HFFc6 (cell line): ENCODE results near the gene ITGAD. TPM values are rescaled to one million over a fixed set of nuclear protein-coding genes. Genes with fewer than 3 reads are reported as not detected.

Experiments used
- DNase-seq: peaks from one replicate; pipeline ENCODE4 v3.0.0-alpha.2; 2018
- H3K27ac Mint-ChIP-seq: 2 replicates; pipeline ENCODE4 v1.8.0; 2020; ENCODE audit warnings: mild to moderate bottlenecking, mixed read lengths
- H3K27me3 Mint-ChIP-seq: 2 replicates; pipeline ENCODE4 v1.8.0; 2021; ENCODE audit warnings: mild to moderate bottlenecking, moderate library complexity, mixed read lengths; ENCODE audit not compliant: insufficient read depth
- H3K36me3 Mint-ChIP-seq: 2 replicates; pipeline ENCODE4 v1.8.0; 2021; ENCODE audit warnings: low read depth, mixed read lengths
- H3K4me1 Mint-ChIP-seq: 2 replicates; pipeline ENCODE4 v1.8.0; 2020; ENCODE audit warnings: low read depth, mixed read lengths
- H3K4me3 Mint-ChIP-seq: 2 replicates; pipeline ENCODE4 v1.8.0; 2020; ENCODE audit warnings: mild to moderate bottlenecking, moderate library complexity, mixed read lengths
- H3K9me3 Mint-ChIP-seq: 2 replicates; pipeline ENCODE4 v1.8.0; 2020; ENCODE audit warnings: mild to moderate bottlenecking, mixed read lengths
- CTCF ChIP-seq: fragments of 200-600 bp; sonication (generic); IDR thresholded peaks from 2 replicates; pipeline ENCODE4 v1.5.0; 2021; ENCODE audit warnings: antibody characterized with exemption, mild to moderate bottlenecking
- total RNA-seq, 6 experiments: library from RNA; stranded (reverse); fragmentation: NEBNext Ultra II Directional; extraction: Animal tissue kit (Norgen Biotek cat#: 25700); gene quantifications; 2 replicates in 1 of 6; 3 replicates in 5 of 6; pipeline ENCODE4 v1.2.3, GENCODE V29; 2021

The ITGAD gene
- total RNA-seq, 6 experiments from 2014 or later: not detected

GRCh38 chr16:31407406-31407805, 14.3 kb downstream of the ITGAD start:
- no peak overlapping the region for H3K27ac Mint-ChIP-seq
- no peaks in the 10 kb centered on the region for H3K36me3 Mint-ChIP-seq
- H3K9me3 Mint-ChIP-seq: no peaks in the 10 kb centered on the region
- no peak for TF ChIP-seq CTCF
- peaks cover 18% of the 10 kb centered on the region for H3K27me3 Mint-ChIP-seq
- H3K4me3 Mint-ChIP-seq: no peak overlapping the region
- H3K4me1 Mint-ChIP-seq: peaks cover 41% of the 10 kb centered on the region
- DNase-seq: no peak

GRCh38 chr16:31409433-31409832, 16.3 kb downstream of the ITGAD start:
- Mint-ChIP-seq H3K4me1 (peaks cover 21% of the 10 kb centered on the region), H3K27ac (no peak overlapping the region), H3K9me3 (no peaks in the 10 kb centered on the region), H3K27me3 (peaks cover 32% of the 10 kb centered on the region), H3K4me3 (no peak overlapping the region), H3K36me3 (no peaks in the 10 kb centered on the region)
- DNase-seq: peak; percentile 56
- no peak for TF ChIP-seq CTCF

- peaks cover 34% of the 10 kb centered on the region for H3K27me3 Mint-ChIP-seq
- TF ChIP-seq CTCF: no peak
- no peaks in the 10 kb centered on the region for H3K9me3 Mint-ChIP-seq
- no peak overlapping the region for H3K27ac Mint-ChIP-seq
- no peak for DNase-seq
- H3K36me3 Mint-ChIP-seq: no peaks in the 10 kb centered on the region
- peaks cover 19% of the 10 kb centered on the region for H3K4me1 Mint-ChIP-seq
- H3K4me3 Mint-ChIP-seq: no peak overlapping the region
Measured at GRCh38 chr16:31410082-31410481, 16.9 kb downstream of the ITGAD start.

GRCh38 chr16:31411024-31411844, 18.1 kb downstream of the ITGAD start:
- peaks cover 43% of the 10 kb centered on the region for H3K27me3 Mint-ChIP-seq
- peaks cover 19% of the 10 kb centered on the region for H3K4me1 Mint-ChIP-seq
- H3K27ac Mint-ChIP-seq: no peak overlapping the region
- TF ChIP-seq CTCF: no peak
- H3K9me3 Mint-ChIP-seq: no peaks in the 10 kb centered on the region
- no peak overlapping the region for H3K4me3 Mint-ChIP-seq
- no peak for DNase-seq
- no peaks in the 10 kb centered on the region for H3K36me3 Mint-ChIP-seq

GRCh38 chr16:31412750-31413149, 19.6 kb downstream of the ITGAD start:
- H3K4me3 Mint-ChIP-seq: no peak overlapping the region
- peaks cover 19% of the 10 kb centered on the region for H3K4me1 Mint-ChIP-seq
- TF ChIP-seq CTCF: no peak
- H3K27me3 Mint-ChIP-seq: peaks cover 47% of the 10 kb centered on the region
- no peak overlapping the region for H3K27ac Mint-ChIP-seq
- H3K9me3 Mint-ChIP-seq: no peaks in the 10 kb centered on the region
- no peak for DNase-seq
- no peaks in the 10 kb centered on the region for H3K36me3 Mint-ChIP-seq
